H1 (cell line): ENCODE data around the gene SLC37A3.

Experiments
- BRCA1 ChIP-seq: IDR thresholded peaks from 2 replicates; pipeline ENCODE4 v1.6.1; 2012; ENCODE audit warnings: low read depth, low read length, improper control_type of control experiment
- CBX8 ChIP-seq: fragments of 300-800, 300-1000 bp; sonication (generic); IDR thresholded peaks from 2 replicates; pipeline ENCODE4 v1.7.1; 2016; ENCODE audit warnings: low read depth, low read length, borderline replicate concordance
- EGR1 ChIP-seq: IDR thresholded peaks from 2 replicates; pipeline ENCODE4 v1.6.1; 2011; ENCODE audit warnings: low read depth, low read length, borderline replicate concordance
- GABPA ChIP-seq: IDR thresholded peaks from 2 replicates; pipeline ENCODE4 v1.6.1; 2011; ENCODE audit warnings: mild to moderate bottlenecking, low read length, moderate library complexity, borderline replicate concordance; ENCODE audit not compliant: insufficient read depth
- KDM5A ChIP-seq: fragments of 200-600 bp; IDR thresholded peaks from 2 replicates; pipeline ENCODE4 v1.7.1; 2012; ENCODE audit warnings: mild to moderate bottlenecking, low read length, inconsistent platforms, mixed read lengths
- MAFK ChIP-seq: IDR thresholded peaks from 2 replicates; pipeline ENCODE4 v1.6.1; 2012; ENCODE audit warnings: low read depth, mild to moderate bottlenecking, improper control_type of control experiment, low read length
- NRF1 ChIP-seq: IDR thresholded peaks from 2 replicates; pipeline ENCODE4 v1.6.1; 2011; ENCODE audit warnings: mild to moderate bottlenecking, low read depth, low read length, improper control_type of control experiment
- POLR2A ChIP-seq, 2 experiments: IDR thresholded peaks; 1 replicate in 1 of 2; 2 replicates in 1 of 2; pipeline ENCODE4 v1.6.1; 2011; ENCODE audit warnings: low read depth in 2 of 2, low read length in 2 of 2, mild to moderate bottlenecking in 2 of 2; ENCODE audit errors: control extremely low read depth in 1 of 2
- POLR2AphosphoS5 ChIP-seq: IDR thresholded peaks from 2 replicates; pipeline ENCODE4 v1.6.1; 2011; ENCODE audit warnings: low read depth, low read length
- SP1 ChIP-seq: IDR thresholded peaks from 2 replicates; pipeline ENCODE4 v1.6.1; 2011; ENCODE audit warnings: low read depth, low read length
- USF2 ChIP-seq: IDR thresholded peaks from 2 replicates; pipeline ENCODE4 v1.6.1; 2011; ENCODE audit warnings: low read length, improper control_type of control experiment

- no peak for TF ChIP-seq USF2
- TF ChIP-seq GABPA: no peak
- TF ChIP-seq MAFK: no peak
- TF ChIP-seq POLR2A (IDR thresholded peaks at IDR 0.05; ENCODE audit: control extremely low read depth in 1 of 2, low read depth in 2 of 2, low read length in 2 of 2): no peak
- TF ChIP-seq EGR1: no peak
- TF ChIP-seq SP1: no peak
- TF ChIP-seq CBX8: no peak
- TF ChIP-seq KDM5A: no peak
- TF ChIP-seq POLR2AphosphoS5: no peak
- TF ChIP-seq BRCA1: no peak
- TF ChIP-seq NRF1: no peak
These were observed 94.0 kb downstream of the SLC37A3 start for GRCh38 chr7:140304191-140304799.
